Upper lobe of right lung (tissue), 1 donor: ENCODE data around the gene MGAM2. TPM values are rescaled to one million over a fixed set of nuclear protein-coding genes. Genes with fewer than 3 reads are reported as not detected.

Source experiments
- ATAC-seq: fragments of 200-7000 bp; cut with Tn5 transposase; one replicate; pipeline ENCODE4 v1.9.1; 2020; ENCODE audit warnings: mild to moderate bottlenecking, moderate library complexity
- DNase-seq: peaks from one replicate; pipeline ENCODE4 v3.0.0-alpha.2; 2020
- H3K27ac ChIP-seq: fragments of 200-600 bp; one replicate; pipeline ENCODE4 v1.8.0; 2022
- H3K27me3 ChIP-seq: fragments of 200-600 bp; one replicate; pipeline ENCODE4 v1.8.0; 2022; ENCODE audit warnings: mild to moderate bottlenecking
- H3K36me3 ChIP-seq: fragments of 200-600 bp; one replicate; pipeline ENCODE4 v1.8.0; 2022
- H3K4me1 ChIP-seq: fragments of 200-600 bp; one replicate; pipeline ENCODE4 v1.8.0; 2022
- H3K4me3 ChIP-seq: fragments of 200-600 bp; one replicate; pipeline ENCODE4 v1.8.0; 2022; ENCODE audit warnings: mild to moderate bottlenecking
- H3K9me3 ChIP-seq: fragments of 200-600 bp; one replicate; pipeline ENCODE4 v1.8.0; 2022
- intact Hi-C: fragments of 100-400 bp; cut with DNase I; formaldehyde crosslinking; loops from one replicate; pipeline ENCODE4 v1.11.0; 2022
- total RNA-seq: library from RNA; stranded (reverse); fragmentation: NEBNext Ultra II Directional; extraction: Animal tissue kit (Norgen Biotek cat#: 25700); gene quantifications from one replicate; pipeline ENCODE4 v1.2.1, GENCODE V29; 2021
- TF ChIP-seq, protein P1 (sequence below): fragments of 200-600 bp; IDR thresholded peaks from one replicate; pipeline ENCODE4 v1.8.0; 2022; ENCODE audit warnings: antibody characterized with exemption
- donor health status: DM: no; HTN: yes; CAD: no; lungs with severe emphysema.

MGAM2 gene
- total RNA-seq, 1 donor from 2014 or later = 0.61 TPM

- TF ChIP-seq, protein P1, sequence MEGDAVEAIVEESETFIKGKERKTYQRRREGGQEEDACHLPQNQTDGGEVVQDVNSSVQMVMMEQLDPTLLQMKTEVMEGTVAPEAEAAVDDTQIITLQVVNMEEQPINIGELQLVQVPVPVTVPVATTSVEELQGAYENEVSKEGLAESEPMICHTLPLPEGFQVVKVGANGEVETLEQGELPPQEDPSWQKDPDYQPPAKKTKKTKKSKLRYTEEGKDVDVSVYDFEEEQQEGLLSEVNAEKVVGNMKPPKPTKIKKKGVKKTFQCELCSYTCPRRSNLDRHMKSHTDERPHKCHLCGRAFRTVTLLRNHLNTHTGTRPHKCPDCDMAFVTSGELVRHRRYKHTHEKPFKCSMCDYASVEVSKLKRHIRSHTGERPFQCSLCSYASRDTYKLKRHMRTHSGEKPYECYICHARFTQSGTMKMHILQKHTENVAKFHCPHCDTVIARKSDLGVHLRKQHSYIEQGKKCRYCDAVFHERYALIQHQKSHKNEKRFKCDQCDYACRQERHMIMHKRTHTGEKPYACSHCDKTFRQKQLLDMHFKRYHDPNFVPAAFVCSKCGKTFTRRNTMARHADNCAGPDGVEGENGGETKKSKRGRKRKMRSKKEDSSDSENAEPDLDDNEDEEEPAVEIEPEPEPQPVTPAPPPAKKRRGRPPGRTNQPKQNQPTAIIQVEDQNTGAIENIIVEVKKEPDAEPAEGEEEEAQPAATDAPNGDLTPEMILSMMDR = no peak
- ATAC-seq = no peak
- intact Hi-C loops = no loop called here
- Histone ChIP-seq H3K27ac (no peak overlapping the region), H3K36me3 (no peaks in the 10 kb centered on the region), H3K4me3 (no peak overlapping the region), H3K27me3 (peaks cover 10% of the 10 kb centered on the region), H3K4me1 (no peaks in the 10 kb centered on the region), H3K9me3 (no peaks in the 10 kb centered on the region)
- no peak for DNase-seq
Measured at GRCh38 chr7:142150356-142150755, 38.8 kb downstream of the MGAM2 start.

DNA sequence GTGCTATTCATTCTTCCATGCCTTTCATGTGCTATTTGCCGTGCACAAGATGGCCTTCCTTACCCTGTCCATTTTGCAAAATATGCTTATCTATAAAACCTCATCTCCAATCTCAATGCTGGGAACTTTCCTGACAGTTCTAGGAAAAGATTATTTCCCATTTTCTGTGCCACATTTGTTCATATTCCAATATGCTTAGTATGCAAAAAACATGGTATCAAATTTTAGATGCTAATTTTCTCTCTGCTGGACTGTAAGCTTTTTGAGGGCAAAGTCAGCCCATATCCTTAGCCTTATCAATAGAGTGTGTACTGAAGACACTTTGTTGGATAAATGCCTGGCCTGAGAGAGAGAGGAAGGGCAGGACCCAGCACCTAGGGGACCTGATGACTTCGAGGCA lies 39.4 kb downstream of the MGAM2 start:
- intact Hi-C loops = no loop called here
- ATAC-seq = no peak

DNA sequence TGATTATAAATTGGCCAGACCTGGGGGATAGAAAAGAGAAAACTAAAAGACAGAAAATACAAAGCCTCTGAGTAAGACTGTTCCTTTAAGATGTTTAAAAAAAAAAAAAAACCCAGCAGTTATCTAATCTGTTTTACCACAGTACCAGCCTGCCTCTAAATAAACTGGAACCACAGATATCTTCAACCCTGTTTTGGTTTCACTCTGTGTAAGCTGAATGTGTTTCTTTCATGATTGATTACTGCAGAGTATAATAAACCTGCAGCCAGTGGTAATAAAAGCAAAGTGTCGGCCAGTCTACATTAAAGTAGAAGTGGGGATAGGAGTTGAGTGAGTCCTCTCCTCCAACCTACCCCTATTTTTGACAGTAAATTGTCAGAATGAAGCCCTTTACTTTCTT lies 40.6 kb downstream of the MGAM2 start:
- Histone ChIP-seq H3K9me3 (no peaks in the 10 kb centered on the region), H3K36me3 (no peaks in the 10 kb centered on the region), H3K4me3 (no peak overlapping the region), H3K27ac (no peak overlapping the region), H3K27me3 (peaks cover 10% of the 10 kb centered on the region), H3K4me1 (no peaks in the 10 kb centered on the region)
- no peak for ATAC-seq
- TF ChIP-seq, protein P1 = no peak
- no peak for DNase-seq
- intact Hi-C loops = no loop called here

More for the DNA sequence above, 39.4 kb downstream of the MGAM2 start:
- Histone ChIP-seq H3K4me1 (no peaks in the 10 kb centered on the region), H3K36me3 (no peaks in the 10 kb centered on the region), H3K27ac (no peak overlapping the region), H3K9me3 (no peaks in the 10 kb centered on the region), H3K4me3 (no peak overlapping the region), H3K27me3 (peaks cover 10% of the 10 kb centered on the region)
- no peak for DNase-seq
- TF ChIP-seq, protein P1 = no peak

DNA sequence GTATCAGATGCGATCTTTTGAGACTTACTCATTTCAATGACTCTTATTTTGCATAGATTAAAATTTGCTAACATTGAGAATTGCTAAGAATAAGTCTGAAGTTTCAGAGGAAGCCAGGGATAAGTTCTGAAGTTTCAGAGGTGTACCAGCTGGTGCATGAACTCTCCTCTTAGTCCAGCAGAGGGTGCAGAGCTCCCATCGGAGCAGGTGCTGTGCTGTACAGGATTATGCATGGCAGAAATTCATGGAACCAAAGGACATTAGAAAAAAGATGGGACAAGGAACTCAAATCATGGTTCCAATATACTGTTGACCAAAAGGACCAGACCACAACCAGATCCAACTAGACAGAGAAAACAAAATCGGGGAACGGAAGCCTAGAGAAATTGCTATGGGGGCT lies 41.9 kb downstream of the MGAM2 start:
- H3K4me3 ChIP-seq = no peak overlapping the region
- no peaks in the 10 kb centered on the region for H3K36me3 ChIP-seq
- no peak overlapping the region for H3K27ac ChIP-seq
- H3K27me3 ChIP-seq = peaks cover 10% of the 10 kb centered on the region
- intact Hi-C loops = no loop called here
- TF ChIP-seq, protein P1 = peak; percentile 31
- DNase-seq (no peak), ATAC-seq (peak; percentile 72)
- H3K4me1 ChIP-seq = no peaks in the 10 kb centered on the region
- H3K9me3 ChIP-seq = no peaks in the 10 kb centered on the region

GRCh38 chr7:142158736-142159496 lies 47.4 kb downstream of the MGAM2 start:
- Histone ChIP-seq H3K4me1 (no peaks in the 10 kb centered on the region), H3K9me3 (no peaks in the 10 kb centered on the region), H3K27me3 (no peaks in the 10 kb centered on the region), H3K27ac (no peak overlapping the region), H3K36me3 (no peaks in the 10 kb centered on the region), H3K4me3 (no peak overlapping the region)
- intact Hi-C loops = no loop called here
- TF ChIP-seq, protein P1 = no peak
- DNase-seq (no peak), ATAC-seq (no peak)
